ENCODE data around the gene HMOX2. TPM values are rescaled to one million over a fixed set of nuclear protein-coding genes. Genes with fewer than 3 reads are reported as not detected.

HMOX2 gene
- total RNA-seq, 1 experiment from 2014 or later: 48.5 TPM

DNA sequence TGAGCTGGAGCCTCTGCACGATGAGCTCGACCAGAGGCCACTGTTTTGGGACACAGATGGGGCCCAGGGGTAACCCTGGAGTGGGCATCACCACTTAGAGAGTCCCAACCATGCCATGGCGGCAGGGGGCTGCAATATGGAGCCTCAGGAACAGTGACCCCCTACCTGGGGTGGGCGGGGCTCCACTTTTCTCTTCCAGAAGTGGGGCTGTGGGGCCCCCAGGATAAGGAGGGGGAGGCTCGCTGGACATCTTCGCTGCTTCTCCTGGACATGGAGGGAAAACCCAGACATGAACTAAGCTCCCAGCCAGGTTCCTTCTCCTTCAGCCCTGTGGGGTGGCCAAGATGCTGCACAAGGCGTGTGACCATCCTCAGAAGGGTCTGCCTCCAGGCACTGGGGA lies 37.7 kb downstream of the HMOX2 start:
- Histone ChIP-seq H3K27me3 (replicated peaks) (no peaks in the 10 kb centered on the region), H3K36me3 (peaks cover 37% of the 10 kb centered on the region), H3K27ac (no peak overlapping the region), H3K4me3 (no peak overlapping the region), H3K4me1 (replicated peaks) (peaks cover 9% of the 10 kb centered on the region; the same call in 1 of the 2 replicates), H3K9me3 (replicated peaks) (no peaks in the 10 kb centered on the region)
- DNase-seq (ENCODE audit: low read depth in 1 of 2, low spot score in 2 of 2): no peak

DNA sequence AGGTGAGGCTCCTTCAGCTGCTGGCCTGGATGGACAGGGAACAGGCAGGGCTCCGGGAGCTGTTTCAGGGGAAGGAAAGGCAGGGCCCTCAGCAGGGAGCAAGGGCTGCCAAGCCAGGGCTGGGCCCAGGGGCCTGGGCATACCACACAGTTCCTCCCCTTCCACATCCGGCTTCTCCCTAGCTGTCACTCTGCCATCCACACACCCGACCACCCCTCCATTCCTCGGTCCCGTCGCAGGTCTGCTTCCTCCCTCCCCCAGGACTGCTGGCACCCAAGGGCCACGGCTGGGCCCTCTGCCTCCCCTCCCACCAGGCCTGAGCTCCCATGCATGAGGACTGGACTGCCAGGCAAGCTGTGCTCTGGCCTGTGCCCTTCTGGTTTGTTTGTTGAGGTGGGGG lies 38.4 kb downstream of the HMOX2 start:
- Histone ChIP-seq H3K36me3 (peaks cover 30% of the 10 kb centered on the region), H3K27ac (no peak overlapping the region), H3K4me3 (no peak overlapping the region), H3K27me3 (replicated peaks) (no peaks in the 10 kb centered on the region), H3K9me3 (replicated peaks) (no peaks in the 10 kb centered on the region), H3K4me1 (replicated peaks) (peaks cover 9% of the 10 kb centered on the region; the same call in 1 of the 2 replicates)
- DNase-seq (ENCODE audit: low read depth in 1 of 2, low spot score in 2 of 2): no peak

DNA sequence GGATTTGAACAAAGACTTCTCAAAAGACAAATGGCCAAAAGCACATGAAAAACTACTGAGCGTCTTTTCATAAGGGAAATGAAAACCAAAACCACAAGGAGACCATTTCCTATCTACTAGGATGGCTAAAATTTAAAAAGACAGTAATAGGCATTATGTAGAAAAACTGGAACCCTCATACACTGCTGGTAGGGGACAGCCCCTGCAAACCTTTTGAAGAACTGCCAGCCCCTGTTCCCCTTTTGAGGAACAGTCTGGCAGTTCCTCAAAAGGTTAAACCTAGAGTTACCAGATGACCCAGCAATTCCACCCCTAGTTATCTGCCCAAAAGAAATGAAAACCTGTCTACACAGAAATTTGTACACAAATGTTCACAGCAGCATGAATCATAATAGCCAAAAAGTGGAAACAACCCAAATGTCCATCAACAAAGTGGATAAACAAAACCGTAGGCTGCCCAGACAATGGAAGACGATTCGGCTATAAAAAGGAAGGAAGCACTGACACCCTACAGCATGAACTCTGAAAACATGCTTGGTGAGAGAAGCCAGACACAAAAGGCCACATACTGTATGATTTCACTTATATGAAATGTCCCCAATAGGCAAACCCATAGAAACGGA lies 39.5 kb downstream of the HMOX2 start:
- Histone ChIP-seq H3K4me3 (no peak overlapping the region), H3K27me3 (replicated peaks) (no peaks in the 10 kb centered on the region), H3K9me3 (replicated peaks) (no peaks in the 10 kb centered on the region), H3K4me1 (replicated peaks) (peaks cover 9% of the 10 kb centered on the region; the same call in 1 of the 2 replicates), H3K36me3 (peaks cover 22% of the 10 kb centered on the region), H3K27ac (no peak overlapping the region)
- DNase-seq (ENCODE audit: low read depth in 1 of 2, low spot score in 2 of 2): no peak

DNA sequence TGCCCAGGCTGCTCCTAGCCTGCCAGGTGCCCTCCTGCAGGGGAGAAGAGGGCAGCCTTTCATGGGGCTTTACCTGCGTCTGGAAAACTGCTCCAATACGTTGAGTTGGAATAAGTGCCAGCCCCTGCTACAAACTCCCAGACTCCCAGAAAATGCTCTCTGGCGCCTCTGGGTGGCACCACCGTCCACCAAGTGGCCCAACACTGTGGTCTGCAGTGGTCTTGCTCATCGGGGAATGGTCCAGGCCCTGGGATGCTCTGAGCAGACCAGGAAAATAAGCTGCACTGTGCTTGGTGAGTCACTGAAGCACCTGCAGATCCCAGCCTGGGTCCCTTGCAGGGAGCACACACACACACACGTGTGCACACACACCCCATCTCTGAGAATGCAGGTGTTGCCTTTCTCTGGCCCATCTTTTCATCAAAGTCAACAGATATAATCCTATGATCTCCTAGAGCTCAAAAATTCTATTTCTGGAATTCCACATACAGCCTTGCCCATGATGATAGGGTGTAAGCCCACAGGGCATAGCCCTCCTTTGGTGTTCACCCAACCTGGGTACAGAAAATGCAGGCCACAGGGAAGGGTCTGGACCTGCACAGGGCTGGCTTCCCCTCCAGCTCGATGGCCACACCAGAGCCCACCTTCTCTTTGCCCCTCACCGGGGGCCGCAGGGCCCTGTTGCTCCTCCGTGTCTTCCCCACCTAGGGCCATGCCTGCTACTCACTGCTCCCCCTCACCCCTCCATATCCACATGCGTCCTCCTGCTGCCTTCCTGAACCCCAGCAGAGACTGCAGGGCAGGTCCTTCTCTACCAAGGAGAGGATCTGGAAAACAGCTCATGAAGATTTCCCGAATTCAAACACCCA lies 41.8 kb downstream of the HMOX2 start:
- Histone ChIP-seq H3K4me3 (no peak overlapping the region), H3K27ac (no peak overlapping the region), H3K4me1 (replicated peaks) (peaks cover 9% of the 10 kb centered on the region; the same call in 1 of the 2 replicates), H3K27me3 (replicated peaks) (no peaks in the 10 kb centered on the region), H3K36me3 (peaks cover 3% of the 10 kb centered on the region; the same call in 1 of the 2 replicates), H3K9me3 (replicated peaks) (no peaks in the 10 kb centered on the region)
- DNase-seq (ENCODE audit: low read depth in 1 of 2, low spot score in 2 of 2): no peak

DNA sequence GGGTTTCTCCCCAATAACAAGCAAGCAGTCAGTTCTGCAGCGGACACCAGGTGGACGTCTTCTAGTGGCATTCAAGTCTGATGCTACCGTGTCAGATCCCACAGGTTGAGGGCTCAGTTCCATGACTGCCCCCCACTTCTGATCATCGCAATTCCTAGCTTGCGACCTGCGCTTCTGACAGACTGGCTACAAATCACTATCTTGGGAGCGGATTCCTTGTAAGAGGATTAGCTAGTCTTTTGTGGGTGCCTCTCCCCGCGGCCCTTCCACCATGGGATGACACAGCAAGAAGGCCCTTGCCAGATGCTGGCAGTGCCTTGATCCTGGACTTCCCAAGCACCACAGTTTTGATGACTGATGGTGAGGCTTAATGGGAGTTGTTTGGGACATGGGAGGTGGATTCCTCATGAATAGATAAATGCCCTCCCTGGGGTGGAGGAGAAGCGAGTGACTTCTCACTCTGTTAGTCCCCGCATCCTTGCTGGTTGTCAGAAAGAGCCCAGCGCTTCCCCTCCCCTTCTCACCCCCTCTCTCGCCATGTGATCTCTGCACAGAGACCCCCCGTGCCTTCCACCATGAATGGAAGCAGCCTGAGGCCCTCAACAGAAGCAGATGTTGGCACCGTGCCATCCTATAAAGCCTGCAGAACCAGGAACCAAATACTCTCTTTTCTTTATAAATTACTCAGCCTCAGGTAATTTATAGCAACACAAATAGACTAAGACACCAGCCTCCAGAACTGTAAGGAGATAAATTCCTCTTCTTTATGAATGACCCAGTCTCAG lies 43.3 kb downstream of the HMOX2 start:
- Histone ChIP-seq H3K4me3 (no peak overlapping the region), H3K27ac (no peak overlapping the region), H3K9me3 (replicated peaks) (no peaks in the 10 kb centered on the region), H3K27me3 (replicated peaks) (no peaks in the 10 kb centered on the region), H3K4me1 (replicated peaks) (peaks cover 9% of the 10 kb centered on the region; the same call in 1 of the 2 replicates), H3K36me3 (0 out of 2 replicates have a peak, but pooled peaks cover 3% of the 10 kb centered on the region)
- no peak for DNase-seq (ENCODE audit: low read depth in 1 of 2, low spot score in 2 of 2)

DNA sequence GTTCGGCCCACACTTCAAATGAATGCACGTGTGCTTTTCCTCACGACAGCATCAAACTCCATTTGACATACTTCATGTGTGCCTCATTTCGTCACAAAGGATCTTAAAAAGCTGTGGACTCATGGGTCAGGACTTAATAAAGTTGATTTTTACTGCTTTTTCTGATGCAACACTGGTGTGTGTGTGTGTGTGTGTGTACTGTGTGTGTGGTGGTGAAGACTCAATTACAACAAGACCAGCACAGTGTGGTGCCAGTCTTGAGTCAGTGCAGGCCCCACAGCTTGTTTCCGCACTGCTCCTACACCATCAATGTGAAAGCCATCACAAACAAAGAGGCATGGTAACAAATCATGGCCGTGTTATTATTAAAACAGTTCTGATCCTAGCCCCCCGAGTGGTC lies 44.7 kb downstream of the HMOX2 start:
- Histone ChIP-seq H3K9me3 (replicated peaks) (no peaks in the 10 kb centered on the region), H3K4me1 (replicated peaks) (peaks cover 9% of the 10 kb centered on the region), H3K27me3 (replicated peaks) (no peaks in the 10 kb centered on the region), H3K4me3 (no peak overlapping the region), H3K36me3 (0 out of 2 replicates have a peak, but pooled peaks cover 3% of the 10 kb centered on the region), H3K27ac (no peak overlapping the region)
- no peak for DNase-seq (ENCODE audit: low read depth in 1 of 2, low spot score in 2 of 2)

DNA sequence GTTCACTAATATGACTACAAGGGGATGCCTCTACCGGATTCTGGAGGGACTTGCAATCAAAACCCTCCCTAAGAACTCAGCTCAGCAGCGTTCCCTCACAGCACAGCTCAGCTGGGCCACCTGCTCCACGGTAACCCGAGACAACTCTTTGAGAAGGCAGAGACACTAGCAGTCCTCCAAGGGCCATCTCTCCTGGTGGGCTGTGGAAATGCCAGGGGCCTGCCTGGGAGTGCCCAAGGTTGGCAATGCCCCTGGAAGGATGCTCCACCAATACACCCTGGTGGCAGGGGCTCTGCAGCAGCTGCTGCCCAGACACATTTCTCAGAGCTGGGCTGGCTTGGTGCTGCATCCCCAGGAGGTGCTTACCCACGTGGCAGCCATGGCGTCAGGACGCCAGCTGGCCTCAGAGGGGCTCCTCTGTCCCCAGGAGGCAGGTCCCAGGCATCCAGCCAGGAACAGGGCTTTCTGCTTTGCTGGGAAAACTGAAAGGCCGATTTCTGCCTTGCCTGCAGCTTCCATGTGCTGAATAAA lies 45.9 kb downstream of the HMOX2 start:
- no peak overlapping the region for H3K4me3 ChIP-seq
- DNase-seq (ENCODE audit: low read depth in 1 of 2, low spot score in 2 of 2): no peak
- H3K27me3 ChIP-seq (replicated peaks): no peaks in the 10 kb centered on the region
- H3K36me3 ChIP-seq: 0 out of 2 replicates have a peak, but pooled peaks cover 3% of the 10 kb centered on the region
- H3K4me1 ChIP-seq (replicated peaks): peaks cover 13% of the 10 kb centered on the region
- no peaks in the 10 kb centered on the region for H3K9me3 ChIP-seq (replicated peaks)
- no peak overlapping the region for H3K27ac ChIP-seq

- Histone ChIP-seq H3K4me3 (no peak overlapping the region), H3K9me3 (replicated peaks) (no peaks in the 10 kb centered on the region), H3K27me3 (replicated peaks) (no peaks in the 10 kb centered on the region), H3K36me3 (no peaks in the 10 kb centered on the region), H3K27ac (no peak overlapping the region), H3K4me1 (replicated peaks) (peaks cover 13% of the 10 kb centered on the region)
- no peak for DNase-seq (ENCODE audit: low read depth in 1 of 2, low spot score in 2 of 2)
These were observed 47.5 kb downstream of the HMOX2 start for GRCh38 chr16:4523686-4524085.

- H3K9me3 ChIP-seq (replicated peaks): no peaks in the 10 kb centered on the region
- no peaks in the 10 kb centered on the region for H3K27me3 ChIP-seq (replicated peaks)
- H3K36me3 ChIP-seq: no peaks in the 10 kb centered on the region
- H3K27ac ChIP-seq: no peak overlapping the region
- DNase-seq (ENCODE audit: low read depth in 1 of 2, low spot score in 2 of 2): no peak
- H3K4me3 ChIP-seq: no peak overlapping the region
- H3K4me1 ChIP-seq (replicated peaks): peaks cover 21% of the 10 kb centered on the region
These were observed 48.4 kb downstream of the HMOX2 start for GRCh38 chr16:4524571-4524970.

- Histone ChIP-seq H3K27me3 (replicated peaks) (no peaks in the 10 kb centered on the region), H3K36me3 (no peaks in the 10 kb centered on the region), H3K4me3 (no peak overlapping the region), H3K9me3 (replicated peaks) (no peaks in the 10 kb centered on the region), H3K4me1 (replicated peaks) (peaks cover 21% of the 10 kb centered on the region), H3K27ac (no peak overlapping the region)
- DNase-seq (ENCODE audit: low read depth in 1 of 2, low spot score in 2 of 2): no peak
These were observed 48.9 kb downstream of the HMOX2 start for GRCh38 chr16:4525069-4525468.

GRCh38 chr16:4525634-4526277 lies 49.6 kb downstream of the HMOX2 start:
- DNase-seq (ENCODE audit: low read depth in 1 of 2, low spot score in 2 of 2): peak; percentile 70 to 85
- Histone ChIP-seq H3K4me3 (no peak overlapping the region), H3K27me3 (replicated peaks) (no peaks in the 10 kb centered on the region), H3K9me3 (replicated peaks) (no peaks in the 10 kb centered on the region), H3K27ac (no peak overlapping the region), H3K36me3 (no peaks in the 10 kb centered on the region), H3K4me1 (replicated peaks) (peaks cover 21% of the 10 kb centered on the region)

DNA sequence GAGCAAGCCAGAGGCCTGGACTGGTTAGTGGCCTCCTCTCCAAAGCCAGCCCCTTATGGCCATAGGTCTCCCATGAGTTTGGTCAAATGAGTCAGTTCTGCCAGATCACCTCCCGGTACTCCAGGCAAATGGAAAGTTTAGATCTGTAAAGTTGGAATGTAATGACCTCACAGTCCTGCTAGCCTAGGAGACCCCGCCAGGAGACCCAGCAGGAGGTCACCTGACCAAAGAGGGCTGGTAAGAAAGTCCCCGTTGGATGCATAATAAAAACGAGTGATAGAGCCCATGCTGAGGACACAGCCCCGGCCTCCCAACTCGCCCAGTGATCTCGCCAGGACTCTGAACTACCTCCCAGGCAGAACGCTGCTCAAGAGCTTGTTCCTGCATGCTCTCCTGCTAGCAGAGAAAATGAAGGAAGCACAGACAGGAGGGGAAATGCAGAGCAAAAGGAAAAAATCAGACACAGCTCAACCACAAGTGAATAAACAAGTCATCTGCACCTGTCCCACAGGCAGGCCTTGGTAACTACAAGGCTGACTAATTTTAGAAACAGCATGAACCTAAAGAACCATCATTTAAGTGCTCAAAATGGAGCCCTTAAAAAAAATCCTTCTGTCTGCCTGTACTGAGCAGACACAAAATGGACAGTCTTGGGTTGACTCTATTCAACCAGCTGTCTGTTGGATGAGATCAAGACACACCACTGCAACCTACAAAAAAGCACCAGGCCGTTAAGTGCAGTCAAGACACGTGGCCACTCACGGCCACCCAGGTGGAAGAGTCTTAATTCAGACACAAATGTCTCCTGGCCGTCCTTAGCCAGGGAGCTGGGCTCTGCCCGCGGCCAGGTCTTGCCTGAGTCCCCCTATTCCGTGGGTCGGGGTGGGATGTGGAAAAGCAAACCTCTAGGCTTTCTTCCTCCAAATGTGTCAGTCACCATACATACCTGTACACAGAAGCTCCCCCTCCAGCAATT lies 53.2 kb downstream of the HMOX2 start:
- Histone ChIP-seq H3K4me3 (no peak overlapping the region), H3K36me3 (no peaks in the 10 kb centered on the region), H3K27me3 (replicated peaks) (no peaks in the 10 kb centered on the region), H3K4me1 (replicated peaks) (peaks cover 21% of the 10 kb centered on the region), H3K9me3 (replicated peaks) (no peaks in the 10 kb centered on the region), H3K27ac (no peak overlapping the region)
- peak in 1 of 2 experiments; percentile 20 for DNase-seq (ENCODE audit: low read depth in 1 of 2, low spot score in 2 of 2)
